Activated CD4-positive, CD25-positive, alpha-beta regulatory T cell (primary cell): ENCODE data around the gene C1orf122.
A peak's percentile ranks its signal among the peaks of the same experiment; 100 is the strongest.

Source experiments
- DNase-seq, 4 experiments: peaks; one replicate each; lab custom pipeline; 2025; lab: John Stamatoyannopoulos, UW

C1orf122 gene

DNA sequence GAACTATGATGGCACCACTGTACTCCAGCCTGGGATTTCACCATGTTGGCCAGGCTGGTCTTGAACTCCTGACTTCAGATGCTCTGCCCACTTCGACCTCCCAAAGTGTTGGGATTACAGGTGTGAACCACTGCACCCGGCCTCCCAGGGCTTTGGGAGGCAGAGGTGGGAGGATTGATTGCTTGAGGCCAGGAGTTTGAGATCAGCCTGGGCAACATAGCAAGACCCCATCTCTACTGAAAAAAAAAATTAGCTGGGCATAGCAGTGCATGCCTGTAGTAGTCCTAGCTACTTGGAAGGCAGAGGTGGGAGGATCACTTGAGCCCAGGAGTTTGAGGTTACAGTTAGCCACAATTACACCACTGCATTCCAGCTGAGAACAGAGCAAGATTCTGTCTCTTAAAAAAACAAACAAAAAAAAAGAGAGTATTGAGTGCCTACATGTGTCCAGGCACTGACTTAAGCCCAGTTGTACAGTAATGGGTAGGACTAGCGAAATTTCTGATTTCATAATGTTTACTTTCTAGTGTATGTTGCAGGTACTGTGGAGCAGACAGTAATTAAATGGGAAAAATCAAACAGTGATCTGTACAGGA is 9.7 kb upstream of the C1orf122 start:
- no peak for DNase-seq

DNA sequence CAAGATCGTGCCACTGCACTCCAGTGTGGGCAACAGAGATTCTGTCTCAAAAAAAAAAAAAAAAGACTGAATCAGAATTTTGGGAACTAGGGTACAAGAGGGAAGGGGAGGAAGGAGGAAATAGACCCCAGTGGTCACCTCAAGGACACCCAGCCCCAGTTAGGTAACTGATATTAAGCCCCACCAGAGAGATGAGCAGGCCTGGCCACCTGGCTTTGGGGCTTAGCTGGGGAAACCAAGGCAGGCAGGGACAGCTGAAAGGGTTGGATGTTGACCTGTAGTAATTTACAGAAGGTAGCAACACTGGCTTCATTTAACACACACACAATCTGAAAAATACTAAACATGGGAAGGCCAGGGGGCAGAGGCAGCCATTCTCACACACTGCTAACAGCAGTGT is 5.2 kb upstream of the C1orf122 start:
- no peak for DNase-seq

DNA sequence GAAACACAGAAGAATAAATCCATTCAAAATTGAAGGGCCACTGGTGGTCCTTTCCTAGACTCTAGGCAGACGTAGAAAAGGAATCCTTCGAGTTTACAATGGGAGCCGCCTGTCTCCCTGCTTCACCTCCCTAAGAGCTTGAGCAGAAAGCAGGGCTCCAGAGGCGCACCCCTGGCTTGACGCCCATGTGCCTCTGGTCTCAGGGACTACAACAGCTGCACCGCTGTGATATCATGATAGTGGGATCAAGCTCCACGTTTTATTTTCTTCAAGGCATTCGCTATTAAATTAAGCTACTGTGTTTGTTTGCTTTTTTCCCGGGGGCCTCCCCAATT is 403 bp upstream of the C1orf122 start:
- no peak for DNase-seq

DNA sequence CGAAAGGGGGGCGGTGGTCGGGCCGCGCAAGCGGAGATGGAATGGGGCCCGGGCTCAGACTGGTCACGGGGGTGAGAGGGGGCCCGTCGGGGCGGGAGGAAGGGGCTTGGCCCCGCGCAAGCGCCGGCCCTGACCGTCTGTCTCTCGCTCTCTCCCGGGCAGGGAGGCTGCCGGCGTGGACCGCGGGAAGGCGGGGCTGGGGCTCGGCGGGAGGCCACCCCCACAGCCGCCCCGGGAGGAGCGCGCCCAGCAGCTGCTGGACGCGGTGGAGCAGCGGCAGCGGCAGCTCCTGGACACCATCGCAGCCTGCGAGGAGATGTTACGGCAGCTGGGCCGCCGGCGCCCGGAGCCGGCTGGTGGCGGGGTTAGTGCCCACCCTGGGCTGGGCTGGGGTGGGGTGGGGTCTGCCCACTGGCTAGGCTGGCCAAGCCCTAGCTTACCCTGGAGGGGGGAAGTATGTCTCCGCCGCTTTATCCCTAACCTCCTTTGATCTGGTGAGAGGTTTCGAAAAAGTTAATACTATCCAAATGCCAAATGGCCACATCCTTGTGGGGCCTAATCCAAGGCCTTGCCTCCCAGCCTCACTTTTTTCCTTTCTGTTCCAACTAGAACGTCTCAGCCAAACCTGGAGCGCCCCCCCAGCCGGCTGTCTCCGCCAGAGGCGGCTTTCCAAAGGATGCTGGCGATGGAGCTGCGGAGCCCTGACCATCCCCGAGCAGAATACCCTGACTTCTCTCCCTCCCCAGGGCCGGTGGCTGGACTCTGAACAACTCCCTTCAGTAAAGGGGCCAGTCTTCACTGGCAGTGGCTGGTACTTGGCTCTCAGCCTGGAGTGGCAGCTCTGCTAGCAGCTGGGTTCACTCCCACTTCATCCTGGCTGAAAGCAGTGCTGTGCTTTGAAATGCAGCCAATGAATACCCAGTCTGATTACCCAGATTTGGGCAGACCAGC is 1.1 kb downstream of the C1orf122 start:
- DNase-seq = peak in 1 of 4 experiments; percentile 46

DNA sequence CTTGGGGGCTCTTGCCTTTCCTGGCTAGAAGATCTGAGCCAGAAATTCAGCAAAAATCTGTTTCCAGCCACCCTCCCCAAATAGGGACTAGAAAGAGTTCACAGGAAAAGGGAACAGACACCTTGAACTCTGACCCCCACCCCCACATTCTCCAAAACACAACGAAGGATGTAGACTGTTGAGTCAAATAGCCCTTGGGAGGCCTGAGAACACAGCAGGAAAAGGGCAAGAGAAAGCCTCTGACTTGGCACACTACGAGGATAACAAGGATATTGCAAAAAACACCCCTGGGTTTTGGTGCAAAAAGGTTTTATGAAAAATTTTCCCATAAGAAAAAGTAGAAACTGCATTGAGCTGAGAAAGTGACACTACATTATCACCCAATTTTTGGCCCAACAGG is 2.4 kb downstream of the C1orf122 start:
- no peak for DNase-seq

DNA sequence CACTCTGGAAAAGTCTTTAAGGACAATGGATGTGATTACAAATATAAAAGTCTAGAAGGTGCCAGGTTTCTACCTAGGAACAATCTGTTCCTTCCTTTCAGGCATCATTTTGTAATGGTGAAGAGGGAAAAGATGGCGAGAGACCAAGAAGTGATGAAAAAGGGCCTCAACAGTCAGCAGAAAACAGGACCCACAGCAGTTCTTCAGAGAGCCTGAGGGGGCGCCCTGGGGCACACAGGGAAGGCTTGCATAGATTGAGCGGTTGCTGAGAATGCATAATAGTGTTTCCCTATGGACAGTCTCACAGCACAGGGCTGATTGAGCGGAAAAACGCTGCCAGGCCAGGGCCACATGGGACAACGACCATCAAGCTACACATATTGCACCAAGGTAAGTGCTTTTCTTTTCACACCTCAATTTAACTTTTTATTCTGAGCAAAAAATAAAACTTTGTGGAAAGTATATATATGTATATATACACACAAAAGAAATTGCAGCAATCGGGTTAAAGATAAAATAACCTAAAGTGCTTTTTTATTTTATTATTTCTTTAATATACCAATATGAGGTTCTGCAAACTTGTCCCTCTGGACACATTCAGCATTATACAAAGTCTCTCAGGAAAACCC is 3.6 kb downstream of the C1orf122 start:
- peak in 3 of 4 experiments; percentile 17 to 28 (median 28) for DNase-seq

DNA sequence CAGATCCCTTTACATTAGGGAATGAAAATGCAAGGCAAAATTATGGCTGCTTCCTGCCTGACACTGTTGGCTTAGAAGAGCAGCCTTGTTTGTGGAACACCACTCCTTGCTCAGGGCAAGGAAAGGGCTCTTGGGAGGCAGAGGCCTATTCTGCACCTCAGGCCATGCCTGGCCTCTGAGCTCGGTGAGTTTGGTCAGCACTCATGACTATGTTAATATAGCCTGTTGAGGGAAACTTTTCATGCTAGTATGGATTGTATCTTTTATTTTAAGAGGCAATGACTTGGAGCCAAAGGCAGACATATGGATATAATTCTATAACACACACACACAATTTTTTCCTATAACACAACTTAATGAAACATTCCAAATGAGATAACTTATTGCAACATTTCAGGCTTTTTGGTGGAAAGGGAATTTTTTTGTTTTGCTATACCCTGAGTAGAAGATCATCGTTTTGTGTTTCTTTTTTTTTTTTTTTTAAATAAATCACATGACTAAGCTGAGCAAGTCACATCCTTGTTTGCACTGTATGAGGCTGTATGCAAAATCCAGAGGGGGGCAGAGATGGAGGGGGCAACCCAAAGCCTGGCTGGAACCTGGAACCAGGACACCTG is 6.0 kb downstream of the C1orf122 start:
- DNase-seq = no peak

DNA sequence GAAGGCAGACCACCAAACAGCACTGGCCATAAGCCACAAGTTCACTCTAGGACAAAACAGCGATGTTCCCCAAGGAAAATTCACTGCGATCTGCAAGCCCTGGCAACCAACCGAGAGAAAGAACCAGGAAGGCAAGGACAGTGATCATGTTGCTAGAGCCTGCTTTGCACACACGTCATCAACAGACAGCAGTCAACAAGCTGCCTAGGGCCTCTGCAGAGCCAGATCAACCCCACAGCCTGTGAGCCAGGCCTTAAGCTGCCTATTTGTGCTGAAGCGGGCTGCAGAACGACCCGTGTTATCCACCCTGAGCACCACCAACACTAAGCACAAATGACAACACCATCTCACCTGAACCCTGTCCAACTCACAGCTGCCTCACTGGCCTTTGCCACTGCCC is 6.7 kb downstream of the C1orf122 start:
- DNase-seq = no peak

DNA sequence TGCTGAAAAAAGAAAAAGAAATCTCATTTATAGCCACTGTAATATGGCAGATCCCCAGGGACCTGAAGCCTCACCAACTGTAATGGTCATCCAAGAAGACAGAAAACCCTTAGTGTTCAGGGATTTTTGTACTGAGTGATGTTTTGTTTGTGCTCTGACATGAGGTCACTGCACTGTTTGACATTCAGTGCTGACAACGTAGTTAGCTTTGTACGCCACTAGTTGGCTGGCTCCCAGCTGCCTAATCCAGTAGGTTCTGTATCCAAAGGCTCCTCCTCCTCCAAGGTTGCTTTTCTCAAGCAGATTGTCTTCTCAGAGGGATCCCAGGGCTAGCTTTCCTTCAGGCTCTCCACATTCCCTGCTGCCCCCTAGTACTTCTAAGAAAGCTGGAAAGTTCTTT is 9.9 kb downstream of the C1orf122 start:
- DNase-seq = no peak

DNA sequence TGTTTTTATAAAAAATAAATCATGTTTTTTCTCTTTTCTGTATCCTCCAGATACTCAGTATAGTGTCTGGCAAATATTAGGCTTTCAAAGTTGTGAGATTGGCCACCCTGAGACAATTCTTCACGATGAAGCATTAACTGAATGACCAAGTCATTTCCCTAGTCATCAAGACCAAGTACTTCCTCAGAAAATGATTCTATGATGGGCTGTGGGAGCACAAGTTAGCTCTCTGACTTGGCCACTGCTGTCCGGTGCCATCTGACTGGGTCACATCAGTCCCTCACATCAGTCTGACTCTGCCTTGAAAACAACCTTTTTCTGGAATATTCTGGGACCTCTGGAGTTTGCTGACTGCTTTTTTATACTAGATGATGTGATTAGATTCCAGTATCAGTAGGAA is 13.9 kb downstream of the C1orf122 start:
- DNase-seq = no peak

DNA sequence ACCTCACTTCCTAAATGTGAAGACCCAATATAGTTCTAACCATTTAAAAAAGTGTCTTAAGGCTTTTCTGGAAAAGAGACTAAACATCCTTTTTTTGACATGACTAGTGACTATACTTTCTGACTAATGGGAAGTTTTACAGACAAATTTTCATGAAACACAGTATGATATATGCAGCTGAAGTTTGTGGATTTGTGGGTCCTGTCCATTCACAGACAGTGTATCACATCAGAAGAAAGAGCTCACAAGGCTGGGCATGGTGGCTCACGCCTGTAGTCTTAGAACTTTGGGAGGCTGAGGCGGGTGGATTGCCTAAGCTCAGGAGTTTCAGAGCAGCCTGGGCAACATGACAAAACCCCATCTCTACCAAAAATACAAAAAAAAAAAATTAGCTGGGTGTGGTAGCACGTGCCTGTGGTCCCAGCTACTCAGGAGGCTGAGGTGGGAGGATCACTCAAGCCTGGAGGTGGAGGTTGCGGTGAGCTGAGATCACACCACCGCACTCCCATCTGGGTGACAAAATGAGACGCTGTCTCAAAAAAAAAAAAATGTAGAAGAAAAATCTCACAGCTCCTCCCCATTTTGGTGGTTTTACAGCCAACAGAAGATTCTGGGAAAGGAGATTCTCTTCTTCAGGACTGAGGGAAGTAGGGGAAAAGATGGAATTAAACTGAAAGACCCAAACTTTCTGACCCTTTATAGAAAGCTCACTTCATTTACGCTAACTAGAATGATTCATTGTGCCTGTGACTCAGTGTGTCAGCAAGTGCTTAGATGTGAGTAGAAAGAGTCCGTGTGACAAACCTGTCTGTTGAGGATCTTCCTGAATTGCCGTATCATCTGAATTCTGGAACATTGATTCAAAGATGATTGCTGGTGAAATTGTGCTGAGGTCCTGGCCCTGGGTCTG is 15.6 kb downstream of the C1orf122 start:
- no peak for DNase-seq

DNA sequence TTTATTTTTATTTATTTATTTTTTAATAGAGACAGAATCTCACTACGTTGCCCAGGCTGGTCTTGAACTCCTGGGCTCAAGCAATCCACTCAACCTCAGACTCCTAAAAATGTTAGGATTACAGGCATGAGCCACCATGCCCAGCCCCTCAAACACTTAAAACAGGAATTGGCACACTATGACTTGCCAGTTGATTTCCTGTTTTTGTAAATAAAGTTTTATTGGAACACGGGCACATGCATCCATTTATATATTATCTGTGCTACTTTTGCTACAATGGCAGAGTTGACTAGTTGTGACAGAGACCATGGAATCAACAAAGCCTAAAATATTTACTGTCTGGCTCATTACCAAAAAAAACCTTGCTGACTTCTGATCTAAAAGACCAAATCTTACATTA is 16.4 kb downstream of the C1orf122 start:
- no peak for DNase-seq

DNA sequence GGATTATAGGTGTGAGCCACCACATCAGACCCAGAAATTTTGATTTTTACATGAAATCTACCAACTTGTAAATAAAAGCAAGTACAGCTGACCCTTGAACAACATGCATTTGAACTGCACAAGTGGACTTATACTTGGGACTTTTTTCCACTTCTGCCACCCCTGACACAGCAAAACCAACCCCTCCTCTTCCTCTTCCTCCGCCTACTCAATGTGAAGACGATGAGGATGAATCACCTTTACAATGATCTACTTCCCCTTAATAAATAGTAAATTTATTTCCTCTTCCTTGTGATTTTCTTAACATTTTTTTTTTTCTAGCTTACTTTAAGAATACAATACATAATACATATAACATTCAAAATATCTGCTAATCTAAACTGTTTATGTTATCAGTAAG is 17.9 kb downstream of the C1orf122 start:
- no peak for DNase-seq

DNA sequence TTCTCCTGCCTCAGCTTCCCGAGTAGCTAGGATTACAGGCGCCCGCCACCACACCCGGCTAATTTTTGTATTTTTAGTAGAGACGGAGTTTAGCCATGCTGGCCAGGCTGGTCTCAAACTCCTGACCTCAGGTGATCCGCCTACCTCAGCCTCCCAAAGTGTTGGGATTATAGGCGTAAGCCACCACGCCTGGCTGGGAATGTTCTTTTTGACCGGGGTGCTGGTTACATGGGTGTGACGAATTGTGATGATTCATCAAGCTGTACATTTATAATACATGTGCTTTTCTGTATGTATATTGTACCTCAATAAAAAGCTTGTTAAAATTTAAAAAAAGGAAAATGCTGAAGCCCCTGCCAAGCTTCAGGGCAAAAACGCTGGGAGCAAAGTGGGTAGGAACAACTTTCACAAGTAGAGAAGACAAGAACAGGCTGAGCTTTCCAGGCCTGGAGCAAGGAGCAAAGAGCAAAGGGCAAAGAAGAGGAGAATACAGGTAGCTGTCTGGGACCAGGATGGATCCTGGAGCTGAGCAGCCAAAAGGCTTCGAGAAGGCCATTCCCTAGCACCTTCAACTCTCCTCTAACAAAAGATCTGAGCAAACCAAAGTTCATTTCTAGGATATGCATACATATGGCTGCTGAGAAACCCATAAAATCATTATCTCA is 21.0 kb downstream of the C1orf122 start:
- no peak for DNase-seq

DNA sequence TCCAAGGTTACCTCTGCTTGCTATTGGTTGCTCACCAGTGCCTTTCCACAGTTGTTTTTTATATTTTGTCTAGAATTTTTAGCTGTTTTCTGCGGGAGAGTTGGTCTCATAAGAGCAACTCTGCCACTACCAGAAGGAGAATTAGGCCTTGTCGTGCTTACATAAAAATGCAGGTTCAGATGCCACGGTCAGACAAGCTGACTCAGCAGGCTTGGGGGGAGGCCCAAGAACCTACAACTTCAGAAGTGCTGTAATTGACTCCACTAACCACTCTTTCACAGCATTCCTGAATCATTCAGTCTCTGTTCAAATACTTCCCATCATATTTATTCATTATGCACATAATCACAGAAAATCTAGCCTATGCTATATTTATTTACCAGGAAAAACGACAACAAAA is 23.5 kb downstream of the C1orf122 start:
- DNase-seq = no peak

DNA sequence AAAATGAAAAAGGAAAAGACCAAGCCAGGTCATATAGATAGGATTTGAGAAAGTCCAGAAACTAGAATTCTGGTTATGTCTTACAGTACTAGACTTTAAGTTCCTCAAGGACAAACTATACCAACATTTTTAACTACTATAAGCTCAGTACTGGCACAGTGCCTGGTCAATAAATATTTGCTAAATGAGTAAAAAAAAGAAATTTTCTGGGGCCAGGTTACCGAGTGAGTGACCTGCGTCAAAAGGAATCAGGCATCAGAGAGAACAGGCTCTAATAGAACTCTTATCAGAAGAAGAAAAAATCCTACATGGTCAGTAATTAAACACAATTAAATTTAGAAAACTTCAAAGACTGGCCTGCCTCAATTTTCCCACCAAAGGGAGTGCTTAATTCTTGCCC is 24.2 kb downstream of the C1orf122 start:
- no peak for DNase-seq

DNA sequence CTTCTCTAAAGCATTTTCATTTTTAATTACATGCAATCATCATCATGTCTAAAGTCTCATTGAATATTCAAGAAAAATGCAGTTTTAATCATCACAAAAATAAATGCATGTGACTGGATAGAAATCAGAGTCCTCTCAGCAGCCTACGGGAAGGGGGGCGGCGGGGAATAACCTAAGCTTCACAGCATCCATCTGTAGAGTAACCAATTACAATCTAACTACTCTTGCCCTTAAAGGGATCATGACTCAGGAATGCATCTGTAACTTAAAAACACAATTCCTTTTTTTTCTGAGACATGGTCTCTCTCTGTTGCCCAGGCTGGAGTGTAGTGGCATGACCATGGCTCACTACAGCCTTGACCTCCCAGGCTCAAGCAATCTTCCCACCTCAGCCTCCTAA is 29.2 kb downstream of the C1orf122 start:
- DNase-seq = no peak

DNA sequence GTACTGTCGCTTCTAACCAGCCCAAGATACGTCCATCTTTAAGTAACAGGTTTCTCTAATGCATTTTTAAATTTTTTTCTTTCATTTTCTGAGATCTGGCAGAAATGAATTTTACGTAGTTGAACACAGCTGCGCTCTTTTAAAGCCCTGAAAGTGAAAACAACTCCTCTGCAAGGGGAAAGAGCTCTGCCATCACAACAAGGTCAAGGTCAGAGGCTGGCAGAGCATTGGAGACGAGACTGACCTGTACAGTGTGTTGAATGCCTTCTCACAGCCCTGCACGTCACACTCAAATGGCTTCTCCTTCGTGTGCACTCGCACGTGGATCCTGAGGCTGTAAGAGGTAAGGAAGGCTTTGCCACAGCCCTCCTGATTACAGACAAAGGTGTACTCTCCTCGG is 32.1 kb downstream of the C1orf122 start:
- DNase-seq = no peak

DNA sequence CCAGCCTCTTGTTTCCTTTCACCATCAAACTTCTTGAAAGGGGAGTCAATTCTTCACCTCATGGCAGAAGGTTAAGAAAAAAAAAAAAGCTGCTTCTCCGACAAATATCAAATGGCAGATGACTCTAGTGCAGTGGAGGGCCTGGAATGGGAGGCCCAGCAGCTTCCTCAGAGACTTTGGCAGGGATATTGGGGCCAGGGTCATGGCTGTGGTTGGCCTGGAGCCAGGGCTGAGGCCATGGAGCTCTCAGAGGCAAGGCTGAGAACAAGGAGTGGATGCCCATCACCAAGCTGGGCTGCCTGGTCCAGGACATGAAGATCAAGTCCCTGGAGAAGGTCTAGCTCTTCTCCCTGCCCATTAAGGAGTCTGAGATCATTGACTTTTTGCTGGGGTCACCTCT is 33.1 kb downstream of the C1orf122 start:
- DNase-seq = no peak

DNA sequence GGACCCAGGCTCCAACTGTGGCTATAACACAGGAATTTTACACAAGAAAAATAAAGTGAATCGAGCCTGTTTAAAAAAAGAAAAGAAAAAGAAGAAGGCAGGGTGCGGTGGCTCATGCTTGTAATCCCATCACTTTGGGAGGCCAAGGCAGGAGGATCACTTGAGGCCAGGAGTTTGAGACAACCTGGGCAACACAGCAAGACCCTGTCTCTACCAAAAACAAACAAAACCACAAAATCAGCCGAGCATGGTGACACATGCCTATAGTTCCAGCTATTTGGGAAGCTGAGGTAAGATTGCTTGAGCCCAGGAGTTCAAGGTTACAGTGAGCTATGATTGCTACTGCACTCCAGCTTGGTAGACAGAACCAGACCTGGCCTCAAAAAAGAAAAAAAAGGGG is 34.1 kb downstream of the C1orf122 start:
- DNase-seq = no peak

DNA sequence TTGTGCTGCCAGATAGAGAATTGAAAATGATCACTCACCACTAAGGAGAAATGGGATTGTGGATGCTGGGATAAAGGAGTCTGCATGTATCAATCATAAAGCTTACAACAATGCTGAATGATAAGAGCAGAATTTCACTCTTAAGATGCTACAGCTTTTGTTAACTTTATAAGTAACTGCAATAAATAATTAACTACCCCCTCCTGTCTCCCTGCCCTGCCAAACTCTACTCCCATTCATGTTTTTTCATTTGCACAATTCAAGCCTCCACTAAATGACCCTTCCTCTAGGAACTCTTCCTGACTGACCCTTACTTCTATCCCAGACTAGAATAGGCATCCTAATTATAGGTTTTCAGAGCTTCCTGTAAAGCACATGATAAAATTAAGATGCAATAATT is 36.9 kb downstream of the C1orf122 start:
- DNase-seq = no peak
